Renal cortex interstitium (tissue), 11 donors: ENCODE measurements around the gene MTA2. TPM values are rescaled to one million over a fixed set of nuclear protein-coding genes. Genes with fewer than 3 reads are reported as not detected.
"Not testable (repeated sequence)": the region's sequence is repeated elsewhere in the genome, so short reads cannot be mapped to it uniquely, and the experiment has no call there.

Experiments used
- DNase-seq, 11 donors: peaks; one replicate each; pipeline ENCODE4 v3.0.0-alpha.2; 2013; ENCODE audit warnings: low read depth in 9 of 11, low spot score in 4 of 11; ENCODE audit errors: extremely low read depth in 1 of 11
- polyA plus RNA-seq, 3 donors: library from polyadenylated mRNA; unstranded; fragments of 120-200 nt; gene quantifications; one replicate each; pipeline ENCODE4 v1.2.1, GENCODE V29; 2013; ENCODE audit not compliant: insufficient read length in 3 of 3

Gene MTA2
- polyA plus RNA-seq, 3 donors, result 79.7 to 105 (median 101) TPM

DNA sequence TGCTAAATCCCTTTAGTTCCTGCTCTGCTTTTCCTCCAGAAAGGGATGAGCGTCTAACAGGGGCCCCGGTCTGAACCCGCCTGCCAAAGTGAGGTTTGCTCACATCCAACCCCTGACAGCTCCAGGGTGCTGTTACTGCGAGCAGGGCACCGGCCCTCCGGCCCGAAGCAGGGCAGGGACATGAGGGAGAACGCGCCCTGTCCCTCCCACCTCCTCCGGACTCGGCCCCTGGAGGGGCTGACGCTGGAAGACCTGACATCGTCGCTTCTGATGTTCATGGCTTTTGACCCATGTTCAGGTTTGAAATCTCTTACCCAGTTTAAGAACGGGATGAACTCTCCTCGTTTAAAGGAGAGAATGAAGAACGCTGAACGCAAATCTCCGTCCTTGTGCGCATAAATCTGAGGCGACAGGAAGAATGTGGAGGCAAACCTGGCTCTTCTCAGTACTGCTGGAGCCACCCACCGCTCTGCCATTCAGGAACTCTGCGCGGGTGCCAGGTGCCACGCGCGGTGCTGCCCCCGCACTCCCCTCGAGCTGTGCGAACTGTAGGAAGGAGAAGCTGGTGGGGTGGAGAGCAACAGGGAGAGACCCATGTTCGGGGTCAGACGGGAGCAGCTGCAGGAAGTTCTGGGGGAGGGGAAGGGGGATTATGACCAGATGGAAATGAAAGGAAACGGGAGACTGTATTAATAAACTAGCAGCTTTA lies 27.1 kb downstream of the MTA2 start:
- peak in 1 of 11 donors; percentile 48 for DNase-seq

DNA sequence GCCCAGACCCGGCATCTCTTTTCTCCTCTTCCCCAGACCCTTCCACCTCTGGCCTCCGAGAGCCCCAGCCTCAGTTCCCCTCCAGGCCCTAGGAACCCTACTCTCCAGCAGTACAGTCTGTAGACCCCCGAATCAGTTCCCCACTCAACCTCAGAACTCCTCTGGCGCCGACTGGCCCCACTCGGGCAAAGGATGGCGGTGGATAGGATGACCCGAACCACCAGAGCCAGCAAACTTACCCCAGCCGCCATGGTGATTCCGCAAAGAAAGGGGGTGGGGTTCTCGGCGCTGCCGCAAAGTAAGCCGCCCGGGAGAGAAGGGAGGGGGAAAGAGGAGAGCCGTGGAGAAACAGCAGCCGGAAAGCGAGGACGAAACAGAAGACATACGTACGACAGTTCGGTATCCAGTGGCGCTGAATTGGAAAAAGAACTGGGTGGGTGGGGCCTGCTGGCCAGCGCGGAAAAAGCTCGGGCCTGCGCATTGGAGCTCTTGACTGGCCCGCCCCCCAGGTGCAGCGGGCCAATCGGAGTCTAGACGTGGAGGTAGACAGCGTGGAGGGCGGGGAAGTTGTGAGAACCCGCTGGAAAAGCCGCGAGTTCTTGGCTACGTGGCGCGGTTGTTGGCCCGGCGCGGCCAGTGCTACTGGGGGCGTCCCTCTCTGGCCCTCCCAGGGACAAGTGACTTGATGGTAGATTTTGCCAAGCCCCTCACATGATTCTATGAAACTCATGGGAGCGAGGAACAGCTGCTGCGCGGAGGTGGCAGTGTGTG lies 27.9 kb downstream of the MTA2 start, which contains the start of gene EEF1G:
EEF1G (minus strand) TSS at position 300 of the 771 bp plus-strand sequence; CDS start at position 251, 49 bp downstream.
- DNase-seq, result peak; percentile 95 to 100 (median 99)

DNA sequence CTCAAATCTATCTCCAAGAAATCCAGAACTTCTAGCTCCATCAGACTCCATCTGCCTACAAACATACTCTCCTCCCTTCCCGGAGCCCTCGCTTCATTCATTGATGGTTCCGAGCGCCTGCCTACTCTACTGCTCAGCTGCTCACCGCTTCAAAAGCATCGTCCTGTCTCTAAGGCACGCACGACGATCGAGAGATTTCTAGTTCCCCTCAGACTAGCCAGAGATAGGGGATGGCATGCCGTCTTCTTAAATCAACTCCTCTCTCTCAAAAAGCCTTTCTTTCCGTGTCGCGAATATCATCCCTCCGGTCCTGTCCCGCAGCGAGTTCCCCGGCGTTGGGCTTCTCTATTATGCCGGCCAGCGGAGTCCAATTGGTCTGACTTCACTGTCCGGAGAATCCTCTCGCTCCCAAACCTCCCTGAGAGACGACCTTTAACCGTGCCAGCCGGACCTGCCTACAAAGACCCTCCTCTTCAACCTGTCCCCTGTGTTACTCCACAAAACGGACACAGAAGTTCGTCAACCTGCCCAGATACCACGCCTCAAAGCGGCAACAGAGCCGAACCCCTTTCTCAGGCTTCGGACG lies 28.6 kb downstream of the MTA2 start:
- DNase-seq, result no peak

DNA sequence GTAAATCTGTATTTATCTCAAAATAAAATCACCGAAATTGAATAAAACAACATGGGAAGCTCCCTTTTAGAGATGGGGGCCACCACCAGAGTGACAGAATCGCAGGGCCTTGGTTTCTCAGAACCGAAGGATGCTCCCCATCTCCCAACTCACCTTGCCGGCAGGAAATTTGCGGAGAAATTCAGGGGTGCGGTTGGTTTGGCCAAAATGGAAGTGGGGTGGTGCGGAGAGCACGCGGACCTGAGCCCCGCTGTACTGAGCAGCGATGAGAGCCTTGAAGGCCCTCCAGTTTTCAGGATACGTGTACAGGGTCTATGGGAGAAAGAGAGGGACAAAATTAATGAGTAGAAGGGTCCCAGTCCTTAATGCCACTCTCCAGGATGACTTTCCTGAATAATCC lies 29.2 kb downstream of the MTA2 start:
- DNase-seq, result no peak

DNA sequence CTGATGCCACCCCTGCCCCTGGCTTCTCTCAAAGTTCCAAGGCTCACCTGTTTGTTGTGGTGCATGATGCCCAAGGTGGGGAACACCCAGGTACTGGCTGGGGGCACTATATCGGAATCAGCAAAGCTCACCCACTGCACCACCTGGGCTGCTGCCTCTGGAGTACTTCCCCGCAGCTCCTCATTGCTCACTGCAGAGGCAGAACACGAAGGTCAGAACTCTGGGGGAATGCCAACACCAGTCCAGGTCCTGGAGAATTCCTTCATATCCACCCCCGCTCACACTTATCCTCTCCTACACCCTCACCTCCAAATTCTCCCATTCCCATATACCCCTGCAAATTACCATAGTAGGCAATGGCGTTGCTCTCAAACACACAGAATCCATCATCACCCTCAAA lies 30.2 kb downstream of the MTA2 start:
- DNase-seq, result not testable (repeated sequence)

DNA sequence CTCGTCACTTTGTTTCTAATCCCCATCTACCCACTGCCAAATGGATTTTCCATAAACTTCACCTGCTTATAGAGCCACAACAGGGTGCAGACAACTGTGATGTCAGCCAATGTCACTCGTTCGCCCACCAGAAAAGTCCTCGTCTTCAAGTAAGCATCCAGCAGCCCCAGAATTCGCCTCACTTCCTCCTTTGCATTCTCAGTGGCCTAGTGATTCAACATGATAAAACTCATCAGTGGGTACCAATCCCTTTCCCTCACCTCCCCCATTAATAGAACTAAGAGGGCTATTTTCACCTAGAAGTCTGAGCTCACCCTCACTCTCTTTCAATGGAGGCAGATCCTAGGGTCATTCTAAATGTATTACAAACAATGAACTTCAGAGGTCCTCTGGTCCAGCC lies 30.8 kb downstream of the MTA2 start:
- not testable (repeated sequence) for DNase-seq

DNA sequence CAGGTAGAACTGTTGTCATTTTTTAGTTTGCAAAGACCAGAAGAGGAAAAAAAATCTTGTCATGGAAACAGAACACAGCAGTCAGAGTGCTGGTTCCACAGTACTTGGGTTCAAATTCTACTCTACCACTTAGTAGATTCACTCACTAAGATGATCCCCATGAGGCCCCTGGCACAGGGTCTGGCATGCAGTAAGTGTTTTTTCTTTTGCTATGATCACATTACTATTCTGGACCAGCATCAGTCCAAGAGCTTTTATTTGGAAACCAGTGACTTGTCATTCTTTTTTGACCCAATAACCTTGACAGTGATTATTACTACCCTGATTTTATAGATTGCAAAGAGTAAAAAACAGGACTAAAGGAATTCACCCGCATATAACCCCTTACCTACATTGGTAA lies 32.1 kb downstream of the MTA2 start:
- DNase-seq, result no peak

DNA sequence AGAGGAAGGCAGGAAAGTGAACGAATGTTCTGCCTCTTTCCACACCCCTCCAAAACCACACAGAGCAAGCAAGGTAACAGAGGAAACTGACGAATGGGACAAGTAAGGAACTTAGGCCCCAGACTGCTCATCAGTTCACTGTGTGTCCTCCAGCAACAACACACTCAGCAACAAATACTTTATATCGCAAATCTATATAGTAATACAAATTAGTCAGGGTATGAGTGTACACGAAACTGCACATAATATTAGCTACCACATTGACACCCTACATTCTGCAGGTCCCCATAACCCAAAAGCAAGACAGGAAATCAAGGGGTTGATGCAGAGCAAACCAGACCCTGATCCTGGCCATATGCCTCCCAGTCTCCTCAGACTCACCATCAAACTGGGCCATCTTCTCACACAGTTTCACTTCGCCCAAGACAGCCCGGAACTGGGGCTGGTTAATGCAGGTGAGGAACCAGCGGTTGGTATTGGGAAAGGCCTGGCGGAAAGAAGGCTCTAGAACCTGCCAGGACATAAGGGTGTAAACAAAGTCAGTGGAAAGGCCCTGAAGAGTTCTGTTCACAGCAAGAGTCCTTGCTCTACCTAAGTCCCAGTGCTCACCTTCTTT lies 34.5 kb downstream of the MTA2 start:
- no peak for DNase-seq

DNA sequence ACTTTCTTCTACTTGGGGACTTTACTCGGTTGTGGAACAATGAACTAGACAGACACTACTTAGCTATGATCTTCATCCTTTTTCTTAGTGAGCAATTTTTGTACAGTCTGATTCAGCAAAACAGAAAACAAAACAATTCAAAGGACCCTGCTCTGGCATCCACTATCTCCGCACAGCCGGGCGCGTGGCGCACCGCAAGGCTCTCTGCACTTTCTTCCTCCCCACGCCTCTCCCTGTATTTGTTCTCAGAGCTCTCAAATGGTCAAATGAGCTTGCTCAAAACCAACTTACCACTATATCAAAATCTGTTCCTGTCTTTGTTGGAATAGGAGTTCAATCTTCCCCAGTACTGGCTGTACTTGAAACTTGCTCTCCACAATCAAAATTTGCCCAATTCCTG lies 35.4 kb downstream of the MTA2 start:
- no peak for DNase-seq

DNA sequence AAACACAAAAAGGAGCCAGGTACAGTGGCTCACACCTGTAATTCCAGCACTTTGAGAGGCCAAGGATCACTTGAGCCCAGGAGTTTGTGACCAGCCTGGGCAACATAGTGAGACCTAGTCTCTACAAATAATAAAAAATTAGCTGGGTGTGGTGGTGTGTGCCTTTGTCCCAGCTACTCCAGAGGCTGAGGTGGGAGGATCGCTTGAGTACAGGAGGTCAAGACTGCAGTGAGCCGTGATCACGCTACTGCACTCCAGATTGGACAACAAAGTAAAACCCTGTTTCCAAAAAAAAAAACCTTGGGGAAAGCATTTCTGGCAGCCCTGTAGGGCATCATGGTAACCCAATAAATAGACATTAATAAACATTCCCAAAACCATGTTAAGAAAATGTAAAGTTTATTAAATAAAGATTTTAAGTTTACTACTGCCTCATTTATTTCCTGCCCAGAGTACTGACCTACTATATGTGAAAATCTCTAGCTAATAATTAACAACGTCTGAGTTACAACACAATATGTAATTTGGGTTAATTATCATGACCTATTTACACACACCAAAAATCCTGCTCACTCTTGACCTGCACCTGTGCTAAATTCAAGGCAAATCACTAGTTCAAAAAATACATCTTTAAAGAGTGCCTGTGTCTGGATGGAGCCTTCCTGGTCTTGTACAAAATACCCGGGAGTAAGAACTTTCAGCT lies 36.4 kb downstream of the MTA2 start:
- DNase-seq, result no peak

DNA sequence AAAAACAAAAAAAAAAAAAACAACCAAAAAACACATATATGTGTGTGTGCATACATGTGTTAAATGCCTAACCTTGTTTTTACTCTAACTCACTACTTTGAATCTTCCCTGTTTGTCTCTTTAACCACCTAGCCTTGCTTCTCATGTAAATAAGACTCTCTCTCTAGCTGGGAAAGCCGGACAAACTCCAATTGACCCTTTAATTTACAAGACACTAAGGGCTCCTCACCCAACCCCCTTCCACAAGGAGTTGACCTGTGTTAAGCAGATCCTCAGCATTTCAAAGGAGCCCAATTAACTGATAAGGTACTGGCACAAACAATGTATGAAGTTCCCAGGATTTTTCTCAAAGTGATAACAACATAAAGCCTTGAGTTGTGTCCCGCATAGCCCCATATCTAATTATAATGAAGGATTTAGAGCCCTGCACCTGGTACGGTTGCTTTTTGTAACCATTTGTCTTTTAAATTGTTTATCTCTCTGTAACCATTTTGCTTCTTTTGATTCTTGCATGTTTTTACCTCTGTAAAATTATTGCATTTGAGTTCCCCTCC lies 39.9 kb downstream of the MTA2 start:
- not testable (repeated sequence) for DNase-seq

DNA sequence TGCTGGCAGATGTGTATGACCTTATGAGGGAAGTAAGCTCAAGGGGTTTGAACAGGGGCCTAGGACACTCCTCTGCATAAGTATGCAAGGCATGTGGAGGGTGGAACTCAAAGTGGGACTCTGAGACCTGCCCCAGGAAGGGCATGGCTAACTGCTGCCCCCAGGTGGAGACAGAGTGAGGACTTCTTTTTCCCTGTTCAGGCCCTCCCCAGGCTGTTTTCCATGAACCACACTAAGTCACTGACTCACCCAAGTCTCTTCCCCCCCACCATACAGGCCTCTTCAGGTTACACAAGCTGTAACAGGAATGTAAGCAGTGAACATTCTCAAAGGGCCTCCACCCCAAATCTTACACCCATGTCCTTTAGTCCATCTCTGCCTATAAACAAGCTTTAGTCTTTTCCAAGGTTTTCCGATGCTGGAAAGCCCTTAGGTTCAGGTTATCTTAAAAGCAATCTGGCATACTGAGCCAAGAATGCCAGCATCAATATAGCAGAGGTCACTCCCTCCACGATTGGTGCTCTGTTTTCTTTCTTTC lies 41.0 kb downstream of the MTA2 start:
- peak in 2 of 11 donors; percentile 53 to 85 for DNase-seq

DNA sequence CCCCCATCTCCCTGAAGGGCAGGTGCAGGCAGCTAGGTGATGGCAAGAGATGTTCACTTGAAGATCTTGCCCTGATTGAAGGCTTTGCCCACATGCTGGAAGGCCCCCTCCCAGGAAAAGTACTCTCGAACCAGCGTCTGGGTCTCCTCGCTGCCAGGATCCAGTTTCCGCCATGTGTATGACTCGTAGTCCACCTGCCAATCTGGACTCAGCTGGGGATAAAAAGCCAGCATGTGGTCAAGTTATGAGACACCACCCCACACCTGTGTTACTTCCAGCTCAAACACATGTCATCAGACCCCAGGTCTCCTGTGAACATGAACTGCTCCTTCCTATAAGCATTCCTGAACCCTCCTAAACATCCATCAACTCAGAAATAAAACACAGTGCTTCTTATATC lies 42.0 kb downstream of the MTA2 start:
- DNase-seq, result not testable (repeated sequence)

DNA sequence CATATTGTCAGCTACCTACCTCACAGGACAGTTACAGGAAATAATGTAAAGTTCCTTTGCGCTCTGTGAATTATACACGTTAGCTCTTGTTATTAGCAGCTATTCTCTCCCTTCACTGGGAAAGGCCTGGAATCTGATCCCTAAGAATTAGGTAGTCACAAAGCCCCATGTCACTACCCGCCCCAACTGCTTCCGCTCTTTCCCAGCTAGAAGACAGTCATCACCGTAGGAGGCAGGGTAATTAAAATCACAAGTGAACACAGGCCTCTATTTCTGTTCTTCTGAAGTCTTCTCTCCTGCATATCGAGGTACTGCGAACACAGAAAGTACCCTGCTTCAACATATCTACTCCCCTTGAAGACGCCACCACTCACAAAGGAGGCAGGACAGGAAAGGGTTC lies 42.5 kb downstream of the MTA2 start:
- DNase-seq, result no peak

DNA sequence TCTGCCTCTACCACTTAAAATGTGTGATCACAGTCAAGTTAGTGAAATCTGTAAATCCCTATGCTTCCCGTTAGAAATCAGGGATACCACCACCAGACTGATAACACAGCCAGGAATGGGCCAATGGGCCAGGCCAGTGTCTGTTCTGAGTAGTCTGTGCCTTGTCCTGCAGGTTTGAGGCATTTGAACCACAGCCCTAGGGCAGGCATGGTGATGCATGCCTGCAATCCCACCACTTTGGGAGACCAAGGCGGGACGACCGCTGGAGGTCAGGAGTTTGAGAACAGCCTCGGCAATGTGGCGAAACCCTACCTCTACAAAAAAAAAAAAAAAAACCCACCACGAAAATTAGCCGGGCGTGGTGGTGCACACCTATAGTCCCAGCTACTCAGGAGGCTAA lies 43.0 kb downstream of the MTA2 start:
- no peak for DNase-seq

DNA sequence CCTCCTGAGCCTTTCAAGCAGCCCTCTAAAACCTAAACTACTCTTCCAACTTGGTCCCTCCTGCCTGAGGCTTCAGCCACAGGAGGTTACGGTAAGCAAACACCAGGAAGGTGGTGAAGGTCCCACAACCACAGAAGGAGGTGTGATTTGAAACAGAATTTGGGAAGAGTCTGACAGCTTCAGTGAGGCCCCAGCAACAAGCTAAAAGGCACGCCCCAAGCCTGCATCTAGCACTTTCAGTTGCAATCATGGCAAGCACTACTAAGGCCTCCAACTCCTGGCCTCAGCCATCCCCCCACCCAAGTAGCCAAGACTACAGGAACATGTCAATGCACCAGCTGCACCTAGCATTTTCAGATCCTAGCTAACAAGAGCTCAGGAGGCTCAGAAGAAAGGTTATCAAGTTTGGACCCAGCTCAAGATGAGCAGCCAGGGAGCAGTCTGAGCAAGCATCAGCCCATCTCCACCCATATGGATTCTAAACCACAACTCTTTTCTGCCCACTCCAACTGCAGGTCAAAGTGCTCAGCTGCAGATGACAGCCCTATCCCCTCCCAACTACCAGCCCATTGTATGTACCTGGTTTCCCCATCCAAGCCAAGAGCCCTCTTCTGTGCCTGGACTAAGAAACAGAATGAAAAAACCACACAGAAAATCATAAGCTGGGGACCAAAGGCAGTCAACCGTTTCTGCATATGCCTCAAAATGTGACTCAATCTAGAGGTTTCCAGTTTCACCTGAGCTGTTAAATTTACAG lies 44.6 kb downstream of the MTA2 start:
- DNase-seq, result no peak

DNA sequence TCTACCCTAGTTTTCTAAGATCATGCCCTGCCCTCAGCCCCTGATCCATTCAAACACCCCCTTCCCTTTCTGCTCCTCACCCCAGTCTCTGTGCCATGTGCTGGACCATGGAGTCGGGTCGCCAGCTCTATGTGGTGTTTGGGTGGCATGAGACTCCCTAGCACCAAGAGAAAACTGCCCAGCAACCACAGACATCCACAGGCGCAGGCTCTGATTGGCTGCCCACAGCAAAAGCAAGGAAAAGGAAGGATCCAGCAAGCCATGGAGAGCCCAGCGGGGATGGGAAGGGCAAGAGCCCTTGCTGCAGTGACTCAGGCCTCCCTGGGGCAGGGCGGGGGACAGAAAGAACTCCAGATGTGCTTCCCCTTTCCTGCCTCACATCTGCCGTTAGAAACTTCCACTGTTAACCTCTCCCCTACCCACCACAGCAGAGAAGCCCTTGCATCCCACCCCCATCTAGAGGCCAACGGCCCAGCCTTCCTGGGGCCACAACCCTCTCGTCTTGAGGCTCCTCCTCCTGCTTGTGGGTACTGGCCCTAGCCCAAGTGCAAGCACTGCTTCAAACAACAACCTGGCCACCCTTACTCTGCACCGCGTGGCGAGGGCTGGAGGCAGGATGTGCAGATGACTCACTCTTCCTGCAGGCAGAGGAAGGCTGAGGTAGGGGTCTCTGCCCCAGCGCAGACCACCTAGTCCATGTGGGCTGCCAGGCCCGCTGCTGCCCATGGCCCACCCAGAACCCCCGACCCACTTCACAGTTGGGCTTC lies 45.4 kb downstream of the MTA2 start:
- peak in 3 of 11 donors; percentile 55 to 76 (median 73) for DNase-seq
